Measurements from ENCODE around the gene HOXB2.

DNA sequence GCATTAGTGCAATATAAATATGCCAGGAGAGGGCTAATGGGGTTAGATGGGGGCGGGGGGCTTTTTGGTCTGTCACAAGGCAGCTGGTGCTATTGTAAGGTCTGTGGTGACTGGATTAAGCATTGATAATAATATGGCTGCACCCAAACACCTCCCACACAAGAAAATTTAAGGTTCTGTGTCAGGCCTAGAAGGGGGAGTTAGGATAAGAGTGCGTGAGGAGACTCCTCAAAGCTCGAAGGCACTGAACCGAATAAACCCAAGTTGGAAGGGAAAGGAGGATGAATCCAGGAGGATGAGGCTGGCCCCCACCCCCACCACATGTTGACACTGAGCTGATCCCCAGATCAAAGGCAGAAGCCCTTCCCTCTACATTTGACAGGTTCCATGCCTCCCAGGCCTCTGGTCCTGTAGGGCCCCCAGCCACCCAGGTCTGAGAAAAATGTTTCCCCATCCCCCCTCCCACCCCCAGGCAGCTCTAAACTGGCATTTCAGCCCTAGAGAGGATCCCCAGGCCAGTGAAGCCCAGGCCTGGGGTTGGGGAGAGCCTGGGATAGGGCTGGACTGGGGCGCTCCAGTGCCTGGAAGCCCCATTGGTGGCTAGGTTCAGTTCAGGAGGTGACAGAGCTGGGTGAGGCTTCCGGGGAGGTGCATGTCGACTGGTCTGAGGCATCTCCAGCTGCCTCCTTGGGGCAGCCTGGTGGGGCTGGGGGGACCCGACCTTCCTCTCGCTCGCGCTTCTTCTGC is 15.8 kb downstream of the HOXB2 start:
- TF ChIP-seq POLR2A (IDR thresholded peaks at IDR 0.05; ENCODE audit: control extremely low read depth in 1 of 2, low read depth in 2 of 2, low read length in 2 of 2) (no peak), EZH2 (IDR thresholded peaks at IDR 0.05; ENCODE audit: low read depth, low read length, severe bottlenecking) (no peak), ASH2L (IDR thresholded peaks at IDR 0.05; ENCODE audit: low read length) (no peak), EP300 (IDR thresholded peaks at IDR 0.05; ENCODE audit: borderline replicate concordance in 1 of 2, low read depth in 2 of 2, low read length in 2 of 2) (no peak)
- TF ChIP-seq, protein P1, sequence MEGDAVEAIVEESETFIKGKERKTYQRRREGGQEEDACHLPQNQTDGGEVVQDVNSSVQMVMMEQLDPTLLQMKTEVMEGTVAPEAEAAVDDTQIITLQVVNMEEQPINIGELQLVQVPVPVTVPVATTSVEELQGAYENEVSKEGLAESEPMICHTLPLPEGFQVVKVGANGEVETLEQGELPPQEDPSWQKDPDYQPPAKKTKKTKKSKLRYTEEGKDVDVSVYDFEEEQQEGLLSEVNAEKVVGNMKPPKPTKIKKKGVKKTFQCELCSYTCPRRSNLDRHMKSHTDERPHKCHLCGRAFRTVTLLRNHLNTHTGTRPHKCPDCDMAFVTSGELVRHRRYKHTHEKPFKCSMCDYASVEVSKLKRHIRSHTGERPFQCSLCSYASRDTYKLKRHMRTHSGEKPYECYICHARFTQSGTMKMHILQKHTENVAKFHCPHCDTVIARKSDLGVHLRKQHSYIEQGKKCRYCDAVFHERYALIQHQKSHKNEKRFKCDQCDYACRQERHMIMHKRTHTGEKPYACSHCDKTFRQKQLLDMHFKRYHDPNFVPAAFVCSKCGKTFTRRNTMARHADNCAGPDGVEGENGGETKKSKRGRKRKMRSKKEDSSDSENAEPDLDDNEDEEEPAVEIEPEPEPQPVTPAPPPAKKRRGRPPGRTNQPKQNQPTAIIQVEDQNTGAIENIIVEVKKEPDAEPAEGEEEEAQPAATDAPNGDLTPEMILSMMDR (IDR thresholded peaks at IDR 0.05; ENCODE audit: control extremely low read depth in 1 of 3, insufficient read depth in 1 of 3, low read depth in 1 of 3, low read length in 3 of 3) = no peak
